ENCODE results near the gene WDR4. TPM values are rescaled to one million over a fixed set of nuclear protein-coding genes. Genes with fewer than 3 reads are reported as not detected.
A peak's percentile ranks its signal among the peaks of the same experiment; 100 is the strongest.

The WDR4 gene
- total and polyA plus RNA-seq, 9 of the 15 experiments (the other 6 are each of a cell fraction or from before 2014, with no cell fraction given), result 5.4 to 95.4 (median 32.1) TPM

DNA sequence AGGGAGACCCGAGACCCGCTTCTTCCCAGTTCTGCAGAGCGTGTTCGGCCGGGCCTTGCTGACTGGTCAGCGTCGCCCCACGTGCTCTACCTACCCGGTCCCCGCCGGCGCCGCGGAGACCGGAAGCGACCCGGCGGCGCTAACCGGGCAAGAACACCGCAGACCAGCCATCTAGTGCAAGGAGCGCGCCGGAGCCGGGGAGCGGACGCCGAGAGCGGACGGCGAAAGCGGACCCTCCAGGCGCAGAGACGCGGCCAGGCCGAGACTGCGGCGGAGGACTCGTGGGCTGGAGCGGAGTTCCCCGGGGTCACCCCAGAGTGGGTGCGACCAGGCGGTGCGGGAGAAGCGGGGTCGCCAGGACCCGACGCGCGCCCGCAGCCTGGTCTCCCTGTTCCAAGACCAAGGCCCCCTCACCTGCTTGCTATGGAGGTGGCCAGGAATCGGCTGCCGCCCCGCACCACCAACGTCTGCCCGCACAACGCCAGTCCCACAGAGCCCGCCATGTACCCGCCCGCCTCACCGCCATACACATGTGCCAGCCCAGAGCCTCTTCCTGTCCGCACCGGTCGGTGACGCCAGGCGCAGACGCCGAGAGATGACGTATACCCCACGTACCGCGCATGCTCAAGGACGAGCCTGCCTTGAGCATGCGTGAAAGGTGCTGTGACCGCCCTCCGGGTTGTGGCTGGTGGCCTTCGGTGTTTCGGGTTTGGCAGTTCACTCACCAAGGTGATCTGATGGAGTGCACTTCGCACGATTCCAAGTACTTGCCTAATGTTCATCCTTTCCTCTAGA, at the start of gene WDR4 (continued):
- TF ChIP-seq, protein P1, sequence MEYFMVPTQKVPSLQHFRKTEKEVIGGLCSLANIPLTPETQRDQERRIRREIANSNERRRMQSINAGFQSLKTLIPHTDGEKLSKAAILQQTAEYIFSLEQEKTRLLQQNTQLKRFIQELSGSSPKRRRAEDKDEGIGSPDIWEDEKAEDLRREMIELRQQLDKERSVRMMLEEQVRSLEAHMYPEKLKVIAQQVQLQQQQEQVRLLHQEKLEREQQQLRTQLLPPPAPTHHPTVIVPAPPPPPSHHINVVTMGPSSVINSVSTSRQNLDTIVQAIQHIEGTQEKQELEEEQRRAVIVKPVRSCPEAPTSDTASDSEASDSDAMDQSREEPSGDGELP (CRISPR knock-in tag; IDR thresholded peaks at IDR 0.05; ENCODE audit: borderline replicate concordance), result peak; percentile 88
- TF ChIP-seq, protein P2, sequence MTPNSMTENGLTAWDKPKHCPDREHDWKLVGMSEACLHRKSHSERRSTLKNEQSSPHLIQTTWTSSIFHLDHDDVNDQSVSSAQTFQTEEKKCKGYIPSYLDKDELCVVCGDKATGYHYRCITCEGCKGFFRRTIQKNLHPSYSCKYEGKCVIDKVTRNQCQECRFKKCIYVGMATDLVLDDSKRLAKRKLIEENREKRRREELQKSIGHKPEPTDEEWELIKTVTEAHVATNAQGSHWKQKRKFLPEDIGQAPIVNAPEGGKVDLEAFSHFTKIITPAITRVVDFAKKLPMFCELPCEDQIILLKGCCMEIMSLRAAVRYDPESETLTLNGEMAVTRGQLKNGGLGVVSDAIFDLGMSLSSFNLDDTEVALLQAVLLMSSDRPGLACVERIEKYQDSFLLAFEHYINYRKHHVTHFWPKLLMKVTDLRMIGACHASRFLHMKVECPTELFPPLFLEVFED (CRISPR knock-in tag; conservative IDR thresholded peaks at IDR 0.05), result no peak
- TF ChIP-seq MBD2 (IDR thresholded peaks at IDR 0.05; ENCODE audit: borderline replicate concordance, low read depth) (peak; percentile 73), ZNF507 (tag; conservative IDR thresholded peaks at IDR 0.05) (no peak), HSF4 (CRISPR knock-in tag; IDR thresholded peaks at IDR 0.05; ENCODE audit: borderline replicate concordance) (no peak), ZNF589 (CRISPR knock-in tag; IDR thresholded peaks at IDR 0.05; ENCODE audit: low read depth) (no peak), BRD4 (IDR thresholded peaks at IDR 0.05) (peak; percentile 81), ZFP30 (CRISPR knock-in tag; IDR thresholded peaks at IDR 0.05; ENCODE audit: borderline replicate concordance) (no peak), KLF1 (tag; IDR thresholded peaks at IDR 0.05) (peak; percentile 81; the same call in 1 of the 2 replicates), PHTF2 (CRISPR knock-in tag; IDR thresholded peaks at IDR 0.05) (no peak), ZNF347 (CRISPR knock-in tag; IDR thresholded peaks at IDR 0.05; ENCODE audit: low read depth) (no peak; the same call in 1 of the 2 replicates), GTF2E2 (tag; IDR thresholded peaks at IDR 0.05) (peak; percentile 76; the same call in 1 of the 2 replicates), L3MBTL2 (IDR thresholded peaks at IDR 0.05) (peak; percentile 69; the same call in 1 of the 2 replicates), TBL1XR1 (IDR thresholded peaks at IDR 0.05; ENCODE audit: low read length in 2 of 2) (peak in 1 of 2 experiments; percentile 99; a peak in 2 of 4 replicates), ZNF12 (CRISPR knock-in tag; IDR thresholded peaks at IDR 0.05) (peak; percentile 58; the same call in 1 of the 2 replicates), SRSF7 (optimal IDR thresholded peaks at IDR 0.05; ENCODE audit: low read depth, low read length) (peak; percentile 86), ZNF146 (CRISPR knock-in tag; IDR thresholded peaks at IDR 0.05; ENCODE audit: unreplicated experiment) (no peak)
- TF ChIP-seq, protein P3, sequence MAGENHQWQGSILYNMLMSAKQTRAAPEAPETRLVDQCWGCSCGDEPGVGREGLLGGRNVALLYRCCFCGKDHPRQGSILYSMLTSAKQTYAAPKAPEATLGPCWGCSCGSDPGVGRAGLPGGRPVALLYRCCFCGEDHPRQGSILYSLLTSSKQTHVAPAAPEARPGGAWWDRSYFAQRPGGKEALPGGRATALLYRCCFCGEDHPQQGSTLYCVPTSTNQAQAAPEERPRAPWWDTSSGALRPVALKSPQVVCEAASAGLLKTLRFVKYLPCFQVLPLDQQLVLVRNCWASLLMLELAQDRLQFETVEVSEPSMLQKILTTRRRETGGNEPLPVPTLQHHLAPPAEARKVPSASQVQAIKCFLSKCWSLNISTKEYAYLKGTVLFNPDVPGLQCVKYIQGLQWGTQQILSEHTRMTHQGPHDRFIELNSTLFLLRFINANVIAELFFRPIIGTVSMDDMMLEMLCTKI (IDR thresholded peaks at IDR 0.05; ENCODE audit: partially characterized antibody), result no peak
- TF ChIP-seq, protein P4, sequence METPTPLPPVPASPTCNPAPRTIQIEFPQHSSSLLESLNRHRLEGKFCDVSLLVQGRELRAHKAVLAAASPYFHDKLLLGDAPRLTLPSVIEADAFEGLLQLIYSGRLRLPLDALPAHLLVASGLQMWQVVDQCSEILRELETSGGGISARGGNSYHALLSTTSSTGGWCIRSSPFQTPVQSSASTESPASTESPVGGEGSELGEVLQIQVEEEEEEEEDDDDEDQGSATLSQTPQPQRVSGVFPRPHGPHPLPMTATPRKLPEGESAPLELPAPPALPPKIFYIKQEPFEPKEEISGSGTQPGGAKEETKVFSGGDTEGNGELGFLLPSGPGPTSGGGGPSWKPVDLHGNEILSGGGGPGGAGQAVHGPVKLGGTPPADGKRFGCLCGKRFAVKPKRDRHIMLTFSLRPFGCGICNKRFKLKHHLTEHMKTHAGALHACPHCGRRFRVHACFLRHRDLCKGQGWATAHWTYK (CRISPR knock-in tag; IDR thresholded peaks at IDR 0.05), result peak; percentile 13; the same call in 1 of the 2 replicates
- TF ChIP-seq, protein P5, sequence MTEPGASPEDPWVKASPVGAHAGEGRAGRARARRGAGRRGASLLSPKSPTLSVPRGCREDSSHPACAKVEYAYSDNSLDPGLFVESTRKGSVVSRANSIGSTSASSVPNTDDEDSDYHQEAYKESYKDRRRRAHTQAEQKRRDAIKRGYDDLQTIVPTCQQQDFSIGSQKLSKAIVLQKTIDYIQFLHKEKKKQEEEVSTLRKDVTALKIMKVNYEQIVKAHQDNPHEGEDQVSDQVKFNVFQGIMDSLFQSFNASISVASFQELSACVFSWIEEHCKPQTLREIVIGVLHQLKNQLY (CRISPR knock-in tag; conservative IDR thresholded peaks at IDR 0.05), result no peak
